AG09319 (cell line): Measurements from ENCODE around the gene NHSL2.

Source experiments
- DNase-seq: peaks from one replicate; pipeline ENCODE4 v3.0.0-alpha.2; 2010; ENCODE audit warnings: low read depth; ENCODE audit errors: extremely low read depth
- TF ChIP-seq, protein P1 (sequence below): IDR thresholded peaks from 2 replicates; pipeline ENCODE4 v1.5.1; 2011; ENCODE audit warnings: low read depth, mild to moderate bottlenecking, inconsistent platforms, low read length, moderate library complexity

NHSL2 gene

DNA sequence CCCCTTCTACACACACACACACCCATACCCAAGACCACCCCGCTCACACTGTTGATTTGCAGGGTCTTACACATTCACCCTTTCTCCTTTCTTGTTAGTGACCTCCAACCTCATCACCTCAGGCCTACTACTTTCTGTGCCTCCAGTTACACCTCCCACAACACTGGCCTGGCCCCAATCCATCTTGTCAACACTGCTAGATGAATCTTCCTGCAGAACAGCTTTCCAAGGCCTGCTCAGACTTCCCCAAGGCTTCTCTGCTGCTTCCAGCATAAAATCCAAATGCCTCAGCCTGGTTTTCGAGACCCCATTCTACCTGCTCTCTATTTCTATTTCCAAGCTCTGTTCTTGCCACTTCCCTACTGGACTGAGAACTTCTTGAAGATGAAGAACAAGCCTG is 79.9 kb downstream of the NHSL2 start:
- no peak for DNase-seq
- TF ChIP-seq, protein P1, sequence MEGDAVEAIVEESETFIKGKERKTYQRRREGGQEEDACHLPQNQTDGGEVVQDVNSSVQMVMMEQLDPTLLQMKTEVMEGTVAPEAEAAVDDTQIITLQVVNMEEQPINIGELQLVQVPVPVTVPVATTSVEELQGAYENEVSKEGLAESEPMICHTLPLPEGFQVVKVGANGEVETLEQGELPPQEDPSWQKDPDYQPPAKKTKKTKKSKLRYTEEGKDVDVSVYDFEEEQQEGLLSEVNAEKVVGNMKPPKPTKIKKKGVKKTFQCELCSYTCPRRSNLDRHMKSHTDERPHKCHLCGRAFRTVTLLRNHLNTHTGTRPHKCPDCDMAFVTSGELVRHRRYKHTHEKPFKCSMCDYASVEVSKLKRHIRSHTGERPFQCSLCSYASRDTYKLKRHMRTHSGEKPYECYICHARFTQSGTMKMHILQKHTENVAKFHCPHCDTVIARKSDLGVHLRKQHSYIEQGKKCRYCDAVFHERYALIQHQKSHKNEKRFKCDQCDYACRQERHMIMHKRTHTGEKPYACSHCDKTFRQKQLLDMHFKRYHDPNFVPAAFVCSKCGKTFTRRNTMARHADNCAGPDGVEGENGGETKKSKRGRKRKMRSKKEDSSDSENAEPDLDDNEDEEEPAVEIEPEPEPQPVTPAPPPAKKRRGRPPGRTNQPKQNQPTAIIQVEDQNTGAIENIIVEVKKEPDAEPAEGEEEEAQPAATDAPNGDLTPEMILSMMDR = no peak

DNA sequence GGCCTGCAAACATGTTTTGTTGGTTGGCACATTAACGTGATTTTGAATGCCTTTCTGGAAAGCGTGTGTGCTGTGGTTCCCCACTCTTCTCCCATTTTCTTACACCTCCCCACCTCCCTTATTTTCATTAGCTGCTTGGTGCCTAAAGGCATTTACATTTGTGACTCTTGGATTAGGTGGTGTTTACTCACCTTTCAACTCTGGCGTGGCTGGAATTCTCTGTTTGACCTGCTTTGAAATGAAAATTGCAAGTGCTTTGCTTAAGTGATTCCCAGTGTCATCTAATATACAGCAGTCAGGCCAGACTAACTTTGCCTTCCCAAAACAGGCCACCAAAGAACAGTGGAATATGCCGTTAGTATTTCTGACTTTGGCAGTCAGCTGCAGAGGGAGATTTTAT is 80.5 kb downstream of the NHSL2 start:
- DNase-seq = no peak
- TF ChIP-seq, protein P1 = no peak

DNA sequence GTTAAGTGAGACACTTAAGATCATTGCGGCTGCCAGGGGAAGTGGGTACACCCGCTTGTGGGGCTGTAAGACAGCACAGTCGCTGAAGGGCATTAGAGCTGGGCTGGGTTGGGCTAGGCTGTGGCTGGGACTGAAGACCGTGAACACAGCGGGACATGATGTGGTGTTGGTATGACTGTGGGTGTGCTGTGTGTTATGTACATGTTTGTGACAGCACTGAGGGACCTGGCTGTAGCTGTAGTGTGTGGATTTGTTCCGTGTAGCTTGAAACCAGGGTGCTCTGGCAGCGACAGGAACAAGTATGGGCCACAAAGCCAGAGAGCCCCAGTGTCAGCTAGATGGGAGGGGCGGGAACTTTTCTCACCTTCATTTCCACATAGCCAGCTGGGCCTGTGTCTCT is 82.1 kb downstream of the NHSL2 start:
- no peak for DNase-seq

DNA sequence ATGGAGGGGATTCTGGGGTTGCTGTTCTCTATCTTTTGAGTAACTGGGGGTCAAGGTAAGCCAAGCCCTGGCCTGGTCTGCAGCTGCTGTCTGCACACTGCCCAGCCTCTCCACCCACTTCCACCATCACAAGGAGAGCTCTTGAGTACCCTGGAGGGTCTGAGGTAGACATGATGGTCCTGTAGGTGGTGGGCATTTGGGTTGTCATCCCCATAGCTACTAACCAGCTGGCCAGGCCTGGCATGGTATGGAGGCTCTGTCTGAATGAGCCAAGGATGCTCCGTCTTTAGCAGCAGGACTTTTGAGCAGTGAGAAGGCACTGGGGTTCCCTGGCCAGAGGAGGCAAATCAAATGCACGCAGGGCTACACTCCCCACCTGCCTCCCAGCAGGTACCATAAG is 82.7 kb downstream of the NHSL2 start:
- TF ChIP-seq, protein P1 = no peak
- DNase-seq = no peak

More for the DNA sequence above, 82.1 kb downstream of the NHSL2 start:
- TF ChIP-seq, protein P1 = no peak

DNA sequence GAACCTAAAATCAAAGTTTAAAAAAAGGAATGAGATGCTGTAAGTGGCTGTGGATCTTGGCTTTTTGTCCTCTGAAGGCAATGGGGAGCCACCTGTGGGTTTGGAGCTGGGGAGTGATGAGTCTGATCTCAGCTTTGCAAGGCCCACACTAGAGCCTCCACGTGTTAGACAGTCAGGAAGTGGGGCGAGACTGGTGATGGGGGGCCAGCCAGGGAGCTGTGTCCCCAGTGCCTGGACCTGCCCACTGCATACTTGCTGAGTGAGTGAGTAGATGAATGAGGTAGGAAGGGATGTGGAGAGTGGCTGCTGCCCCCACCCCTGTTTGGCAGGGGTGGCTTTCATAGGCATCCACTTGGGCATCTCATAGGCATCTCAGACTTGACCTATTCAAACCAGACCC is 84.0 kb downstream of the NHSL2 start:
- DNase-seq = no peak
- TF ChIP-seq, protein P1 = no peak

DNA sequence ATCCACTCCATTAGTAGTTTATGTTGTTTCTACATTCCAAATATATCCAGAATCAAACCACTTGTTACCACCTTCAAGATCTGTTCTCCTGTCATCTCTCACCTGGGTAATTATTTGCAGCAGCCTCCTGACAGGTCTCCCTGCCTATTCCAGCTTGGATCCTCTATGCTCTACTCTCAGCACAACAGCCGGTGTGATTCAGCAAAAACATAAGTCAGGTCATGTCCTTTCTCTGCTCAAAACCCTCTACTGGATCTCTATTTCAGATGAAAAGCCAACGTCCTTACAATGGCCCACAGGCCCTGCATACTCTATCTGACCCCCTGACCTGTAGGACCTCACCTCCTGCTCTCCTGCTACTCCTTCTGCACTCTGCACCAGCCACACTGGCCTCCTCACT is 84.5 kb downstream of the NHSL2 start:
- no peak for DNase-seq
- TF ChIP-seq, protein P1 = no peak

DNA sequence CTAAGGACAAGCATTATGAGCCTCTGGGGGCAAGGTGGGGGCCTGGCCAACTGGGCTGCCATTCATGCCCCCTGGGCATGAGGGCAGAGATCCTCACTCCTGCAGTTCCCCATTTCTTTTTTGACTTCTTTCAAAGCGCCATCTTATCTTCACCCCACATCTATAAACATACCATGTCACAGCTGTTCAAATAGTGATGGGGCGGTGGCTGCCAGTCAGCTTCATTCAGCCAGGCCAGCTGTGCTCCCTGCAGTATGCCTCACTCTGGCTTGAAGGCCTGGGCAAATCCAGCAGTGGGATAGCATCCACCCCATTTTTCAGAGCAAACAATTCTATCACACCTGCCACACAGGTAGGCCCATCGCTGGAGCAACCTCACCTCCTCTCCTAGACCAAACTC is 85.5 kb downstream of the NHSL2 start:
- no peak for DNase-seq
- TF ChIP-seq, protein P1 = no peak
